Measurements from ENCODE around the gene KIDINS220. TPM values are rescaled to one million over a fixed set of nuclear protein-coding genes. Genes with fewer than 3 reads are reported as not detected.

The KIDINS220 gene
- total RNA-seq, 4 donors from 2014 or later, result 65.8 to 78.1 (median 73.6) TPM

GRCh38 chr2:8799004-8799403, 38.4 kb downstream of the KIDINS220 start:
- no peaks in the 10 kb centered on the region for H3K9me3 ChIP-seq
- no peaks in the 10 kb centered on the region for H3K27me3 ChIP-seq
- peaks cover 7 to 20% (median 9%) of the 10 kb centered on the region in 4 donors for H3K4me1 ChIP-seq
- TF ChIP-seq POLR2AphosphoS5 (IDR thresholded peaks at IDR 0.05), result no peak
- no peak for TF ChIP-seq EP300 (IDR thresholded peaks at IDR 0.05)
- no peak for TF ChIP-seq CTCF (IDR thresholded peaks at IDR 0.05)
- TF ChIP-seq POLR2A (IDR thresholded peaks at IDR 0.05; ENCODE audit: low read depth), result no peak
- no peak for DNase-seq (ENCODE audit: extremely low spot score)
- intact Hi-C loops (cut with DNase I), result no loop called here
- 100% methylated on average over 2 of the region's 2 CpGs for WGBS
- no peak overlapping the region for H3K27ac ChIP-seq (replicated peaks in 1 of 4)
- H3K36me3 ChIP-seq, result peaks cover 36 to 88% (median 56%) of the 10 kb centered on the region in 4 donors
- no peak overlapping the region for H3K4me3 ChIP-seq

GRCh38 chr2:8798393-8798792, 39.0 kb downstream of the KIDINS220 start:
- WGBS, result 91% methylated on average over 2 of the region's 2 CpGs
- no peak for DNase-seq (ENCODE audit: extremely low spot score)
- Histone ChIP-seq H3K27me3 (no peaks in the 10 kb centered on the region), H3K27ac (replicated peaks in 1 of 4) (no peak overlapping the region), H3K4me3 (no peak overlapping the region), H3K9me3 (no peaks in the 10 kb centered on the region), H3K36me3 (peaks cover 42 to 90% (median 62%) of the 10 kb centered on the region in 4 donors), H3K4me1 (peaks cover 4 to 20% (median 7%) of the 10 kb centered on the region in 4 donors)
- intact Hi-C loops (cut with DNase I), result no loop called here
- no peak for TF ChIP-seq EP300 (IDR thresholded peaks at IDR 0.05)
- no peak for TF ChIP-seq CTCF (IDR thresholded peaks at IDR 0.05)
- TF ChIP-seq POLR2AphosphoS5 (IDR thresholded peaks at IDR 0.05), result no peak
- TF ChIP-seq POLR2A (IDR thresholded peaks at IDR 0.05; ENCODE audit: low read depth), result no peak

DNA sequence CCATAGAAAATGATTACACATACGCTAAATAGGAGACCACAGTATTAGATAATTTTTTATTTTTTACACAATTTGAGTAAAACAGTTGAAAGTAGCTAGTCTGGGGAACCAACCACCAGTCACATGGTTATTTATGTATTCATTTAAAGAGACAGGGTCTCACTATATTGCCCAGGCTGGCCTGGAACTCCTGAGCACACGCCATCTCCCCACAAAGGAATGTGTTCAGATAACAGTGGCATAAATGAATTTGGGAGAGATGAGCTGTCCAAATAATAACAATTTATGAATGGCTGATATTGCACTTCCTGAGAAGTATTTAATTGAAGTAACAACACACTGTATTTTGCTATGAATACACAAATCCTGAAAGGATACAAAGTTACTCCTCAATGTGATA, 39.7 kb downstream of the KIDINS220 start:
- TF ChIP-seq EP300 (IDR thresholded peaks at IDR 0.05) (no peak), POLR2AphosphoS5 (IDR thresholded peaks at IDR 0.05) (no peak), CTCF (IDR thresholded peaks at IDR 0.05) (no peak), POLR2A (IDR thresholded peaks at IDR 0.05; ENCODE audit: low read depth) (no peak)
- intact Hi-C loops (cut with DNase I), result no loop called here

GRCh38 chr2:8796878-8797550, 40.4 kb downstream of the KIDINS220 start:
- WGBS, result 86% methylated on average over 5 of the region's 6 CpGs
- intact Hi-C loops (cut with DNase I), result no loop called here
- no peaks in the 10 kb centered on the region for H3K27me3 ChIP-seq
- no peak overlapping the region for H3K4me3 ChIP-seq
- H3K9me3 ChIP-seq, result no peaks in the 10 kb centered on the region
- peaks cover 40 to 94% (median 62%) of the 10 kb centered on the region in 4 donors for H3K36me3 ChIP-seq
- H3K27ac ChIP-seq (replicated peaks in 1 of 4), result no peak overlapping the region
- no peak for DNase-seq (ENCODE audit: extremely low spot score)
- peaks cover 4 to 20% (median 7%) of the 10 kb centered on the region in 4 donors for H3K4me1 ChIP-seq
- TF ChIP-seq POLR2A (IDR thresholded peaks at IDR 0.05; ENCODE audit: low read depth) (no peak), CTCF (IDR thresholded peaks at IDR 0.05) (no peak), POLR2AphosphoS5 (IDR thresholded peaks at IDR 0.05) (no peak), EP300 (IDR thresholded peaks at IDR 0.05) (no peak)

More for the DNA sequence above, 39.7 kb downstream of the KIDINS220 start:
- H3K27me3 ChIP-seq, result no peaks in the 10 kb centered on the region
- H3K4me3 ChIP-seq, result no peak overlapping the region
- peaks cover 4 to 20% (median 7%) of the 10 kb centered on the region in 4 donors for H3K4me1 ChIP-seq
- 89% methylated on average over 2 of the region's 2 CpGs for WGBS
- peaks cover 47 to 94% (median 65%) of the 10 kb centered on the region in 4 donors for H3K36me3 ChIP-seq
- DNase-seq (ENCODE audit: extremely low spot score), result no peak
- H3K9me3 ChIP-seq, result no peaks in the 10 kb centered on the region
- no peak overlapping the region for H3K27ac ChIP-seq (replicated peaks in 1 of 4)
